HG03108 (cell line): Measurements from ENCODE around the gene TMEM175.
"Not testable (repeated sequence)": the region's sequence is repeated elsewhere in the genome, so short reads cannot be mapped to it uniquely, and the experiment has no call there.

ENCODE experiments used
- ATAC-seq: cut with Tn5 transposase; IDR thresholded peaks from one replicate; pipeline ENCODE4 v1.9.1; 2021; ENCODE audit warnings: moderate library complexity; ENCODE audit not compliant: unreplicated experiment

TMEM175 gene

DNA sequence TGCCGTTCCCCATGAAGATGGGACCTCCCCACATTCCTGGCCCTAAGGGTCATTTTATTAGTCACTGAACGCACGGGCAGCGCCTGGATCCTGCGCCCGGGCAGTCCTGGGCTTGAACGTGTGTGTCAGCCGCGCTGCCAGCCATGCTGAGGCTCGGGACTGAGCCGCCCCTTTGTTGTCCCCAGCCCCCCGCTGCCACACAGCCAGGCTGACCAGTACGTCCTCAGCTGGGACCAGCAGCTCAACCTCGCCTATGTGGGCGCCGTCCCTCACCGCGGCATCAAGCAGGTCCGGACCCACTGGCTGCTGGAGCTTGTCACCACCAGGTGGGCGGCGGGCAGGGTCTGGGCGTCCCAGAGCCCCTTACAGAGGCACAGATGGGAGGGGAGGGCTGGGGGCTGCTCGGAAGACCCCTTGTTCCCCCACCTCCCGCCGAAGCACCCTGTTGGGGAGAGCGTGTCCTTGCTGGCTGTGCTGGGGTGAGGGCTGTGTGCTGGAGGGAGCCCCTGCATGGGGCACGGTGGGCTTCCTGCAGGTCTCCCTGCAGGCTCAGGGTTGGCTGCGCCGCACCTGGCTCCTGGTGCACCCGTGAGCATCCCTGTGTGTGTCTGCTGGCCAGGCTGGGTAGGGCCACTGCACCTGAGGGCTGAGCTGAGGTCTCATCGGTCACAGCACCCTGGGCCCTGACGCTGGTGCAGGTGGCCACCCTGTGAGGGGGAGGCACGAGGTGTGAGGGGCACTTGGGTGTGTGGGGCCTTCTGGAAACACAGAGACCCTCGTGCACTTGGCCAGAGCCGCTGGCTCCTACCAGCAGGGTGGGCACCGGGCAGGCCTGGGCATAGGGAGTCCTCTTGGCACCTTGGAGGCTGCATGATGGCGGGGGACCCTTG is 55.6 kb downstream of the TMEM175 start:
- no peak for ATAC-seq

- ATAC-seq = no peak
Observed at GRCh38 chr4:988726-989721, 56.8 kb downstream of the TMEM175 start.

DNA sequence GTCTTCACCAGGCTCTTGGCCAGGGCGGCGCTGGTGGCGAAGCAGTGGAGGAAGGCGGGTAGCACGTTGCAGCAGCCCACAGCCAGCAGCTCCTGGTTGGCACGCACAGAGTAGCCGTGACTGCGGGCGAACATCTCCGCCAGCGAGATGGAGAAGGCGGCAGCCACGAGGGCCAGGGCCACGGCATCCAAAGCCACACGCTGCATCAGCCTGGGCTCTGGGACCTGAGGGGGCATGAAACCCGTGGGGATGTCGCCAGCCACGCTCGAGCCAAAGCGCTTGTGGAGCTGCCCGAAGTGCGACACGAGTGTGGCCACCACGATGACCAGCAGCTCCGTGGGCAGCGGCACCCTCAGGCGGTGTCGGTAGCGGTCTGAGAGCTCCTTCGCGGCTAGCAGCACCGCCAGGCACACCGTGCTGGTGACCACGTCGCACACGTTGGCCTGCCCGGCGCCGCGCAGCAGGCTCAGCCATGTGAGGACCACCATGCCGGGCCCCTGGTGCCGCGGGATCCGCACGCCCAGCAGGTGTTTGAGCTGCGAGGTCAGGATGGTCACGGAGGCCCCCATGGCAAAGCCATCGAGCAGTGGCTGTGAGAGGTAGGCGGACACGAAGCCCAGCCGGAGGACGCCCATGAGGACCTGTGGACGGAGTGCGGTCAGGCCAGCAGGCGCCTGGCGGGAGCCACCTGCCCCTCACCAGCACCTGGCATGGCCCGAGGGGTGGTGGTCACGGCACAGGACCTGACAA is 57.6 kb downstream of the TMEM175 start:
- ATAC-seq = no peak

DNA sequence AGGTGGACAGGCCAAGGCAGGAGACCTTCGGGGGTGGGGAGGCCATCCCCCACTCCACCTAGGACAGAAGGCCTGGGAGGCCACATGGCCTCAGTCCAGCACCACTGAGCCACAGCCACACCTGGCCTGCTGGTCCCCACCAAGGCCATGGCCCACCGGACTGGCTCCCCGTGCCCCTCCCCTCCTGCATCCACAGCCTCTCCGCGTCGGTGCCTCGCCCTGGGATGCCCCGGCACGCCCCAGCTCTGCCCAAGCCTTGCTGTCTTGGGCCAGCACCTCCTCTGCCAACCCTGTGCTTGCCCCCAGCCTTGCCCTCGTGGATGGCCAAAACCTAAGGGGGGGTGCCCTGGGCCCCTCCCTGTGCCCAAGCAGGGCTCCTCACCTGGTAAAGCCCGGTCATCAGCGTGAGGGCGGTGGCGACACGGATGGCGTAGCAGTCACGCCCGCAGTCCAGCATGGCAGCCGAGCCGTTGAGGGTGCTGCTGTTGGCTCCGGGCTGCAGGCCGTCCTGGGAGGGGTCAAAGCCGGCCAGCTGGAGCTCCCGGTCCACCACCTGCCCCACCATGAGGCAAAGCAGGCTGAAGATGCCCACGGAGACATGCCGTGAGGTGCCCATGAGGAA is 58.6 kb downstream of the TMEM175 start:
- ATAC-seq = no peak

DNA sequence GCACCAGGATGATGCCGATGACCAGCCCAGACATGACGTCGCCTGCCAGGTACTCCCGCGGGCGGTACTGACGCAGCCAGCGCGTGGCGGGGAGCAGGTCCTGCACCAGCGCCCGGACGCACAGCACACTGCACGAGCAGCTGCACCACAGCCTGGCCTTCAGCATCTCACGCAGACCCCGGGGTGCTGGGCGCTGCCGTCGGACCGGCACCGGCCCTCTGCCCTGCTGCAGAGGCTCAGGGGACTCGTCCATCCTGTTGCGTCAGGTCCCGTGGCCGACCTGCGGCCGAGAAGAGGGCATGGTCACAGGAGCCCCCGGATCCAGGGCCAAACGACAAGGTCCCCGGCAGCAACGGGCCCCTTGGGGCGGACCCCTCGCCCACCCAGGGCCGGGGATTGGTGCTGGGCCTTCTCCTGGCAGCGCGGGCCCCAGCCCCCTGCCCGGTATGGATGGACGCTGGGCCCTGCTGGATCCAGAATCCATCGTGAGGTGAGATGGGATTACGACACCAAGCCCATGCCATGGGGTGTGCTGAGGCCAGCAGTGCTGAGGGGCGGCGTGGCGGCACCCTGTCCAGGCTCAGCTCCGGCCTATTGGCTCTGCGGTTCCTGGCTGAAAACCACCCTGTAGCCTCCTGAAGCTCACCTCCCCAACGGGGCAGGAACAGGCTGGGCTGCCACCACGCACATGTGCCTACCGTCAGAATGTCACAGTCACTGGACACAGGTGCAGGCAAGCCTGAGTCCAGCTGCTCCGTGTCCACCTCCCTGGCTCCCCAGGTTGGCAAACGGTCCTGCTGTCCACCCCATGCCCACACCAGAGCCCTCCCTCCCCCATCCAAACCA is 59.4 kb downstream of the TMEM175 start:
- no peak for ATAC-seq

GRCh38 chr4:992297-993110 is 60.2 kb downstream of the TMEM175 start:
- ATAC-seq = no peak

- no peak for ATAC-seq
Observed at GRCh38 chr4:993111-994029, 61.1 kb downstream of the TMEM175 start, which contains the start of gene SLC26A1. Gene SLC26A1 (minus strand): TSS chr4:993404. CDS start chr4:991703, 1,701 bp downstream.

- ATAC-seq = no peak
Observed at GRCh38 chr4:995311-996026, 63.2 kb downstream of the TMEM175 start.

GRCh38 chr4:996030-996996 is 64.1 kb downstream of the TMEM175 start:
- ATAC-seq = no peak

- no peak for ATAC-seq
Observed at GRCh38 chr4:996997-997374, 64.7 kb downstream of the TMEM175 start.

GRCh38 chr4:997375-998071 is 65.3 kb downstream of the TMEM175 start:
- no peak for ATAC-seq

DNA sequence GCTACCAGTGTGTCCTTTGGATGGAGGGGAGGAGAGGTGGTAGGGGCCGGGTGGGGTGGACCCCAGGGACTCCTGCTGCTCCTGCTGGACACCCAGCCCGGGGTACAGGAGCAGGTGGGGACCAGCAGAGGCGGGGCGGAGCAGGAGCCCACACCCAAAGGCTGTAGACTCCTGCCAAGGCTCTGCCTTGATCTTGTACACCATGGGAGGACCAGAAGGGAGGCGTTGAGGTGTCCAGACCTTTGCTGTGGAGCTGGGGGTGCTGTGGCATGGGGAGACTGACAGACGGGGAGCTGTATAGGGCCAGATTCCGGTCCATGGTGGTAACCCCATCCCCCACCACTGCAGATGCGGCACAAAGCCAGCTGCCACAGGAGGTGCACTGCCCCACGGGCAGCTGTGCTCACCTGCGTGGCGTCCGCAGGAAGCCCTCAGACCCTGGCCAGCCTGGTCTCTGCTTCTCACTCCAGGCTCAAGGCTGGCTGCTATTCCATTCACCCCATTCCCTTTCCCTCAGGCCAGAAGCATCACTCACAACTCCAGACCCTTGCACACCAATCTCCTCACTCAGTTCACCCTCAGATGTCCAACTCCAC is 65.9 kb downstream of the TMEM175 start:
- ATAC-seq = no peak

DNA sequence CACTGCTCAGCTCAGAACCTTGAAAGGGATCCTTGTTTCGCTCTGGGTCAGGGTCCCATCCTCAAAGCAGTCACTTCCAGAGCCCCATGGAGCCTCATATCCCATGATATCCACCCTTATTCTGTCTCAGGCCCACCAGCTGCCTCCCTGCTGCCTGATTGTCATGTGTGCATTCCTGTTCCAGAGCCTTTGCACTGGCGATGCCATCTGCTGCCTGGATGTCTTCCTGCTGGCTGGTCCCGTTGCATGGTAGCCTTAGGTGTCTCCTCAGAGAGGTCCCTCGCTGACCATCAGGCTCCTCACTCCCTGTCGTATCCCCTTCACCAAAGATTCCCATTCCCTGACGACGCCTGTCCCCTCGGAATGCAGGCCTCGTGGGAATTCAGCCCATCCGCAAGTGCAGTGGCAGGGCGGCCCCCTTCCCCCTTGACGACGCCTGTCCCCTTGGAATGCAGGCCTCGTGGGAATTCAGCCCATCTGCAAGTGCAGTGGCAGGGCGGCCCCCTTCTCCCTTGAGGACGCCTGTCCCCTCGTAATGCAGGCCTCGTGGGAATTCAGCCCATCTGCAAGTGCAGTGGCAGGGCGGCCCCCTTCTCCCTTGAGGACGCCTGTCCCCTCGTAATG is 67.1 kb downstream of the TMEM175 start:
- not testable (repeated sequence) for ATAC-seq

DNA sequence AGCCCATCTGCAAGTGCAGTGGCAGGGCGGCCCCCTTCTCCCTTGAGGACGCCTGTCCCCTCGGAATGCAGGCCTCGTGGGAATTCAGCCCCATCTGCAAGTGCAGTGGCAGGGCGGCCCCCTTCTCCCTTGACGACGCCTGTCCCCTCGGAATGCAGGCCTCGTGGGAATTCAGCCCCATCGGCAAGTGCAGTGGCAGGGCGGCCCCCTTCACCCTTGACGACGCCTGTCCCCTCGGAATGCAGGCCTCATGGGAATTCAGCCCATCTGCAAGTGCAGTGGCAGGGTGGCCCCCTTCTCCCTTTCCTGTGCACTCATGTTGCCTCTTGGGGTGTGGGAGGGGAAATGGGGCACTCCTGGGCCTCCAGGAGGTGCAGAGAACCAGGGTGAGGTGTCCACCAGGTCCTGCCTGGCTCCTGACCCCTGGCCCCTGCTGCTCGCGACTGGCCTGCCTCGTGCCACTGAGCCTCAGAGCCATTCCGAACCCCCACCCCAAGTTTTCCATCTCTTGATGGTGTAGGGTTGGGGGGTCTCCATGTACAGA is 67.7 kb downstream of the TMEM175 start:
- no peak for ATAC-seq
